Astrocyte (in vitro differentiated cells and primary cell): ENCODE data around the gene ADGRB3. TPM values are rescaled to one million over a fixed set of nuclear protein-coding genes. Genes with fewer than 3 reads are reported as not detected.

Source experiments
- DNase-seq: peaks from one replicate; pipeline ENCODE4 v3.0.0-alpha.2; 2010; ENCODE audit warnings: low read depth
- FAIRE-seq: peaks from 2 replicates; lab custom pipeline; 2011; peaks lifted over from hg19 to GRCh38; lab: Jason Lieb, UNC
- H2AFZ ChIP-seq: 2 replicates; pipeline ENCODE4 v1.6.0; 2012; ENCODE audit warnings: low read depth, low read length, inconsistent platforms
- H3K27ac ChIP-seq: 2 replicates; pipeline ENCODE4 v1.5.1; 2011; ENCODE audit warnings: low read depth, low read length, inconsistent platforms
- H3K27me3 ChIP-seq: 2 replicates; pipeline ENCODE4 v1.6.0; 2011; ENCODE audit warnings: low read length, inconsistent platforms; ENCODE audit not compliant: insufficient read depth
- H3K36me3 ChIP-seq: 2 replicates; pipeline ENCODE4 v1.5.1; 2011; ENCODE audit warnings: low read length, inconsistent platforms; ENCODE audit not compliant: insufficient read depth
- H3K4me1 ChIP-seq: 2 replicates; pipeline ENCODE4 v1.5.1; 2011; ENCODE audit warnings: low read length, inconsistent platforms; ENCODE audit not compliant: insufficient read depth
- H3K4me2 ChIP-seq: 2 replicates; pipeline ENCODE4 v1.6.0; 2012; ENCODE audit warnings: low read length, inconsistent platforms
- H3K4me3 ChIP-seq: 2 replicates; pipeline ENCODE4 v1.5.1; 2011; ENCODE audit warnings: low read depth, mild to moderate bottlenecking, low read length, inconsistent platforms; ENCODE audit not compliant: insufficient read depth
- H3K79me2 ChIP-seq: 2 replicates; pipeline ENCODE4 v1.6.0; 2012; ENCODE audit warnings: mild to moderate bottlenecking, low read length, inconsistent platforms; ENCODE audit not compliant: insufficient read depth
- H3K9ac ChIP-seq: 2 replicates; pipeline ENCODE4 v1.6.0; 2012; ENCODE audit warnings: mild to moderate bottlenecking, low read length, inconsistent platforms
- H3K9me3 ChIP-seq: 2 replicates; pipeline ENCODE4 v1.5.1; 2012; ENCODE audit warnings: low read depth, mild to moderate bottlenecking, low read length, inconsistent platforms; ENCODE audit not compliant: insufficient read depth
- H4K20me1 ChIP-seq: 2 replicates; pipeline ENCODE4 v1.6.0; 2012; ENCODE audit warnings: low read length, inconsistent platforms; ENCODE audit not compliant: insufficient read depth
- H3K27ac Mint-ChIP-seq: one replicate; pipeline ENCODE4 v1.8.0; 2021; ENCODE audit warnings: mild to moderate bottlenecking, mixed read lengths; ENCODE audit not compliant: unreplicated experiment
- H3K27me3 Mint-ChIP-seq: one replicate; pipeline ENCODE4 v1.8.0; 2021; ENCODE audit warnings: low read depth, mixed read lengths; ENCODE audit not compliant: unreplicated experiment
- H3K36me3 Mint-ChIP-seq: one replicate; pipeline ENCODE4 v1.8.0; 2021; ENCODE audit warnings: low read depth, mixed read lengths; ENCODE audit not compliant: unreplicated experiment
- H3K4me1 Mint-ChIP-seq: one replicate; pipeline ENCODE4 v1.8.0; 2021; ENCODE audit warnings: low read depth, mixed read lengths; ENCODE audit not compliant: unreplicated experiment
- H3K4me3 Mint-ChIP-seq: one replicate; pipeline ENCODE4 v1.8.0; 2021; ENCODE audit warnings: mild to moderate bottlenecking, moderate library complexity, mixed read lengths; ENCODE audit not compliant: unreplicated experiment
- H3K9me3 Mint-ChIP-seq: one replicate; pipeline ENCODE4 v1.8.0; 2021; ENCODE audit warnings: mild to moderate bottlenecking, mixed read lengths; ENCODE audit not compliant: unreplicated experiment
- CTCF ChIP-seq: IDR thresholded peaks from 2 replicates; pipeline ENCODE4 v1.5.1; 2011; ENCODE audit warnings: low read depth, mild to moderate bottlenecking, inconsistent platforms, low read length, moderate library complexity; ENCODE audit not compliant: insufficient read depth
- EZH2 ChIP-seq: IDR thresholded peaks from 2 replicates; pipeline ENCODE4 v1.6.1; 2012; ENCODE audit warnings: mild to moderate bottlenecking, low read length, inconsistent platforms; ENCODE audit not compliant: insufficient read depth
- total RNA-seq: library from RNA; stranded (reverse); gene quantifications from 2 replicates; pipeline ENCODE4 v1.2.1, GENCODE V29; 2021

Gene ADGRB3
- total RNA-seq, 1 donor from 2014 or later: 0.77 TPM

GRCh38 chr6:68990317-68990716, 355.2 kb downstream of the ADGRB3 start:
- FAIRE-seq (no peak), DNase-seq (no peak)
- Histone ChIP-seq H3K27ac (no peak overlapping the region), H3K9ac (no peak overlapping the region), H3K27me3 (no peaks in the 10 kb centered on the region), H3K4me1 (no peaks in the 10 kb centered on the region), H3K9me3 (no peaks in the 10 kb centered on the region), H2AFZ (no peak overlapping the region), H3K36me3 (no peaks in the 10 kb centered on the region), H3K4me3 (no peak overlapping the region), H4K20me1 (no peaks in the 10 kb centered on the region), H3K4me2 (no peak overlapping the region), H3K79me2 (no peaks in the 10 kb centered on the region)
- H3K27ac Mint-ChIP-seq: no peak overlapping the region
- H3K9me3 Mint-ChIP-seq: no peaks in the 10 kb centered on the region
- H3K36me3 Mint-ChIP-seq: no peaks in the 10 kb centered on the region
- H3K27me3 Mint-ChIP-seq: no peaks in the 10 kb centered on the region
- no peaks in the 10 kb centered on the region for H3K4me1 Mint-ChIP-seq
- no peak overlapping the region for H3K4me3 Mint-ChIP-seq
- TF ChIP-seq EZH2 (no peak), CTCF (no peak)

DNA sequence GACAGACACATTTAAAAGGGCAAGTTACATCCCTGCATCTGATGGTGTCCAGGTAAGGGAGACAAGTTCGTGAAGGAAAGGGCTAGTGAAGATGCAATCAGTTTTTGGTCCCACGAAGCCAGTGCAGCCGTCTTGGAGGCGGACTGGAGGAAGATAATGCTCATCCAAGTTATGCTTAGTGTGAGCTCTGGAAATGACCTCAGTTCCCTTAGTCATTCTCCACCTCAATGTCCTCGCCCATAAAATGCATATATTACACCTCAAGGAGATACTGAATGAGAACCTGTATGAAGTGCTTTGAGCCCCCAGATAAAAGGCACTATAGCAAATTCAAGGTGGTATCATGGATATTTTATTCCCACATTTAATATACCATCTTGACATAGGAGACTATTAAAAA, 358.8 kb downstream of the ADGRB3 start:
- Histone ChIP-seq H3K79me2 (no peaks in the 10 kb centered on the region), H3K4me2 (no peak overlapping the region), H3K36me3 (no peaks in the 10 kb centered on the region), H3K27me3 (no peaks in the 10 kb centered on the region), H3K4me1 (no peaks in the 10 kb centered on the region), H3K9ac (no peak overlapping the region), H2AFZ (no peak overlapping the region), H3K9me3 (no peaks in the 10 kb centered on the region), H4K20me1 (no peaks in the 10 kb centered on the region), H3K4me3 (no peak overlapping the region), H3K27ac (no peak overlapping the region)
- no peak for DNase-seq
- Mint-ChIP-seq H3K27me3 (no peaks in the 10 kb centered on the region), H3K4me3 (no peak overlapping the region), H3K36me3 (no peaks in the 10 kb centered on the region), H3K4me1 (no peaks in the 10 kb centered on the region), H3K9me3 (no peaks in the 10 kb centered on the region), H3K27ac (no peak overlapping the region)
- FAIRE-seq: no peak
- TF ChIP-seq EZH2 (no peak), CTCF (no peak)

DNA sequence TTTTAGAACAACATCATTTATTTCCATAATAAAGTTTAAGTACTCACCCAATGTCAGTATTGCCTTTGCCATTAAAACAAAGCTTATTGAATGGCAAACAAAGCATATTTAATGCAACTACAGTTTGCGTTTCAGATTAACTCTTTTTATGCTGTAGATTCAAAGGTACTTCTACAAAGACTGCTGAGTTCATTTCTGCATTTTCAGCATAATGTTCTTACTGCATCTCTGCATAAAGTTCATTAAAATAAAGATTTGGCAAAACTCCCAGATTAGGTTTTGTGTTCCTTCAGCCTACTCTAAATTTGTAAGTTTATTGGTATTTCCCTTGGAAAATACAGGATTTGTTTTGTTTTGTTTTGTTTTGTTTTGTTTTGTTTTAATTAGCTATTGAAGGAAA, 359.4 kb downstream of the ADGRB3 start:
- no peaks in the 10 kb centered on the region for H3K4me1 Mint-ChIP-seq
- no peaks in the 10 kb centered on the region for H3K79me2 ChIP-seq
- no peak for FAIRE-seq
- H3K4me3 Mint-ChIP-seq: no peak overlapping the region
- H3K27me3 ChIP-seq: no peaks in the 10 kb centered on the region
- no peaks in the 10 kb centered on the region for H3K9me3 ChIP-seq
- H3K27me3 Mint-ChIP-seq: no peaks in the 10 kb centered on the region
- no peak overlapping the region for H3K9ac ChIP-seq
- no peak for DNase-seq
- no peaks in the 10 kb centered on the region for H3K4me1 ChIP-seq
- no peak overlapping the region for H3K4me2 ChIP-seq
- H4K20me1 ChIP-seq: no peaks in the 10 kb centered on the region
- H2AFZ ChIP-seq: no peak overlapping the region
- no peak for TF ChIP-seq EZH2
- no peak overlapping the region for H3K4me3 ChIP-seq
- no peaks in the 10 kb centered on the region for H3K9me3 Mint-ChIP-seq
- no peaks in the 10 kb centered on the region for H3K36me3 ChIP-seq
- H3K27ac Mint-ChIP-seq: no peak overlapping the region
- no peaks in the 10 kb centered on the region for H3K36me3 Mint-ChIP-seq
- no peak overlapping the region for H3K27ac ChIP-seq
